SHP77 treated with DMSO at 0.1 percent for 48 hours (cell line): ENCODE measurements around the gene PGM2L1.
A peak's percentile ranks its signal among the peaks of the same experiment; 100 is the strongest.
"Not testable (repeated sequence)": the region's sequence is repeated elsewhere in the genome, so short reads cannot be mapped to it uniquely, and the experiment has no call there.

Experiments used
- DNase-seq: peaks from one replicate; lab custom pipeline; 2025; lab: John Stamatoyannopoulos, UW

The PGM2L1 gene

DNA sequence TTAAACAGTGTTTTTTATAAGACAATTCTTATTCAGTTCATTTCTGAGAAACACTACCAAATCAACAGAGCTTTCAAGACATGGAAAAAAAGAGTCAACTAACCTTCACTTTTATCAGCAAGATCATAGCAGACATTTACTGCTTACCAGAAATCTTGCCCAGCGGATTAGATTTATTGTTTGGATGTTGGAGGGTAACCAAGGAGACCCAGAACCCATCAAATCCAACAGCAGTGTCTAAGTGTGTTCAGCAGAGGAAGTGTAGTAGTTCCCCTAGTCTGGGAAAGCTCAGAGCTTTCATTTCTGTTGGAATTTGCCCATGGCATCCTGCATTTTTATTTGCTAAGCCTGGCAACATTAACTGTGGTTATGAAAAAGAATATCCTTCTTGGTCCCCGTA, 2.4 kb upstream of the PGM2L1 start:
- no peak for DNase-seq

DNA sequence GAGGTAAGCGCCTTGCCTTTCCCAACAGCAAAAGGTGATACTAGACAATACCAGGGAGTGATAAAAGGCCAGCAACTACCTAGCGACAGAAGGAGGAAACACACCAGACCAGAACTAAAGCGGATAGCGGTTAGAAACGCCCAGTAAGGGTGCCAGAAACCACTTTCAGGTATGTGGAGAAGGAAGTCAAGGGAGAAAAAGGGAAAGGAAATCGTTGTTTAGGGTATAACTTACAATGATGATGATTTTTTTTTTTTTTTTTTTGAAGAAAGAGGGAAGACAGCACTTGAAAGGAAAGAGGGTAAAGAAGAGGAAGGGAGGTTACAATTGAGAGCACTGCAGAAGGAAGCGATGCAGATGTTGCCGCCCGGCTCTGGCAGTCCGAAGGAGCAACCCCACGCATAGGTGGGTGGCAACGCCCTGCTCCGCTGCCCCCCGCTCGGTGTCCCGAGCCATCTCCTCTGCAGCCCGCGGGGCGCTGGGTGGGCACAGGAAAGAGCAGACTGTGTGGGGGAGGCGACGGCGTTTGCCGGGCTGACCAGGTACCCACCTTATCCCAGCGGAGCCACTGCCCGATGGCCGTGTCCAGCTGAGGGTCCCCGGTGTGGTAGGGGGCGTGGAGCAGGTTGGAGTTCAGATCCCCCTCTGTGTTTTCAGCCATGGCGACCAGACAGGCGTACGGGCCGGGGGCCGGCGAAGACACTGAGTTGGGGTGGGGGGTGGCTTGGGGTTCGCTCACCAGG, 561 bp downstream of the PGM2L1 start:
- DNase-seq = peak; percentile 79

- DNase-seq = no peak
Measured at GRCh38 chr11:74392256-74392655, 6.0 kb downstream of the PGM2L1 start.

DNA sequence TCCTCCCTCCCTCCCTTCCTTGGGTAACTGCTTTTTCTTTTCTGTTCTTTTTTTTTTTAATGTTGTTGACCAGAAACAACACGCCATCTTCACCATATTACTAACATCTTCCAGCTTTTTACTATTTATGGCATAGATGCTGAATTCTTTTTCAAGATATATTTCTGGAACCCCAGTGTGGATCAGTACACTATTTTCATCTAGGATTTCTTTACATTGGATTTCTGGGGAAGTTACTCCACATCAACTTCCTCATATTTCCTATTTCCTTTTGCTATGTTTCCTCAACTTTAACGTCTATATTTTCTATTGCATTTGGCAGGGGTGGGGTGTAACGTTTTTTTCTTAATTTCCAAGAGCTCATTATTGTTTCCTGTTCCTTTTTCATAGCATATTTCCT, 7.0 kb downstream of the PGM2L1 start:
- DNase-seq = no peak

DNA sequence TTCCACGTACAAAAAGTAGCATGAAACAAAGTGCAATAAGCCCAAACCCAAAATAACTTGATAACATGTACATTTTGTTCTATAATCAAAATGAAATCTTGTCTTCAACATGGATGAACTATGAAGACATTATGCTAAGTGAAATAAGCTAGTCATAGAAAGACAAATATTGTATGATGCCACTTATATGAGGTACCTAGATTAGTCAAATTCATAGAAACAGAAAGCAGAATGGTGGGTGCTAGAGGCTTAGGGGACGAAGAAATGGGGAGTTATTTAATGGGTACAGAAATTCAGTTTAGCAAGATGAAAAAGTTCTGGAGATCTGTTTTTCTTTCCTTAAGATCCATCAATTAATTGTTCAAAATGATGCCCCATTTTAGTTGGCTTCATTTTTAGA, 7.5 kb downstream of the PGM2L1 start:
- DNase-seq = no peak

GRCh38 chr11:74388678-74389327, 9.4 kb downstream of the PGM2L1 start:
- DNase-seq = peak; percentile 32

GRCh38 chr11:74384641-74385040, 13.6 kb downstream of the PGM2L1 start:
- DNase-seq = no peak

DNA sequence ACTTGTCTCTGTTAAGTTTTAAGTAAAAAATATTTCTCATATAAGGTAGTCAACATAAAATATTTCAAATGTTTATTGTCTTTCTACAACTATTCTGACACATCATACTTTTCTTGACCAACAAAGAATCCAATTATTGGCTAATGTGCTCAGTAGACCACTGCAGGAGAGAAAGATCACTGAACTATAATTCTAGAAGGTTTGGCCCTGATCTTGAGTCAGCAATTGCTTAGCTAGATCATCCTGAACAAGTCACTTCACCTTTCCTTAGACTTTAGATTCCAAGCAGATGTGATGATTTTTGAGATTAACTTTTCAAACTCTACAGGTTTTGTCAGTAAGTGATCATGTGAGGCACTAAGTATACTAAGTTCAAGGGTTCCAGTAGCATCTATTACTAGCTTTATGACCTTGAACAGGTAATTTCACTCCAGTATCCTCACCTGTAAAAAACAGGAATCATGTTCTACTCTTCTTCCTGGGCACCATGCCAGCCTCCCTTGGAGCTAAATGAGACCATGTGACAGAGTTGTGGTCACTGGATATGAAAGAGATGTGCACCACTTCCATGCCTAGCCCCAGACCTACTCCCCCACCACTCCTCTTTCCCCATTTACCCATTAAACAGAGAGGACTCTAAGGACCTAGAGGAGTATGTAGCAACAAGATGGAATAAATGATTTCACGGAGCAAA, 17.3 kb downstream of the PGM2L1 start:
- peak; percentile 42 for DNase-seq

GRCh38 chr11:74377689-74378088, 20.5 kb downstream of the PGM2L1 start:
- no peak for DNase-seq

DNA sequence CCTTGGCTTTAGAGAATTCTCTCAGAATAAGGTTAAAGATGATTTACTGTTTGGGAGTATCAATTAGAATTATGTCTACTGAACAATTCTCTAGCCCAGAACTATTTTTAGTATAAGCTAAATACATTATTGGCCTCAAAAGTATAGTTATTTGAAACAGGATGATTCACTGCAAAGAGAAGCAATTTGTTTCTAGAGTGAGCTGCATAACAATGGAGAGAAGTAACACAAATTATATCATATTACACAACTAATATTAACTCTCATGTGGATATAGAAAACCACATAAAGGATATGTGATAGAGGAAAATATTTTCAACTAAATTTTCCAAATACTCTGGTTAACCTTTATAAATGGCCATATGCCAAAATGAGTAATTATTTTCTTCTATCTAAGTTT, 24.9 kb downstream of the PGM2L1 start:
- no peak for DNase-seq

DNA sequence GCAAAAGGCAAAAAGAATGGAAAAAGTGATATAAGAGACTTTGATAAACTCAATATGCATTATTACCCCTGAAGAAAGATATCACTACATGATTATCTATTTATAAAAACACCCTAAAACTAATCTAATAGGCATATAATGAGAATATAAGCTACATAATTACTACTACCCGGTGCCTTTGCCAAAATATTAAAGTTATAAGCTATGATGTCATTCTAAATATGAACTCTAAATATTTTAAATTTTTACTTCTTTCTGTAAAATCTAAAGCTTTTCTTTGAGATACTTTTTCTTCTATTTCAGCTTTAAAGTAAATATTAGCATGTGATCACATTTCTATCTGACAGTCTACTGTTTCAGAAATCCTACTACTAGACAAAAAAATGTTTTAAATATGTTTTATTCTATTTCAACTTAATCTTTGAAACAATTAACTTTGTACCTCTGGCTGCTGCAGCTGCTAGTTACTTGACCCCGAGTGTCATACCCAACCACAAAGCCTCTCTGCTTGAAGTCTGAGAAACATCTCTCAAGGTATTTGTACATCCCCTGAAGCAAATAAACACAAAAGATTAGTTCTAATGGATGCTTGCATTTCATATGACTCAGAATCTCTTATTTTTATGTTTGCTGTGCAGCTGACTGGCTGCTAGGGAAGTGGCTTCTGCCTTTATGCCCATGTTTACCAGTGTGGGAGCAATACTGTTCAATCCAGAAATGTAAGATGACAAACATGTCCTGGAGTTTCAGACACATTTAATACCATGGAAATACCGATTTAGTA, 26.8 kb downstream of the PGM2L1 start:
- no peak for DNase-seq

DNA sequence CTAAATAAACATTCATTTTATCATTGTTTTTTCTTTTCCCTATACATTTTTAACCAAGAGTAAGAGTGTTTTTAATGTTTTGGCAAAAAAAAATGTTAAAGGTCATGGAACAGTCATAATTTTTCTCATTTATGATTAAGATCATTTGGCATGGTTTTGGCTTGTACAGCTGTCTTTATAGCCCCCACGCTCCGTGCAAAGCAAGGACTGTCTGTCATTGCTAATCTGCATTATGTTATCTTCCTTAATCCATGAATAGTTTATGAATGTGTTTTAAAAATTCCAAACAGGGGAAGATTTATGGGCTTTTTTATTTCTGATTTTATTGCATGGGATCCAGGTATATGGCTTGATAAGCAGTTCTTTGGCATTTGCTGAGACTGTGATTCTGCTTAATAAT, 28.1 kb downstream of the PGM2L1 start:
- no peak for DNase-seq

DNA sequence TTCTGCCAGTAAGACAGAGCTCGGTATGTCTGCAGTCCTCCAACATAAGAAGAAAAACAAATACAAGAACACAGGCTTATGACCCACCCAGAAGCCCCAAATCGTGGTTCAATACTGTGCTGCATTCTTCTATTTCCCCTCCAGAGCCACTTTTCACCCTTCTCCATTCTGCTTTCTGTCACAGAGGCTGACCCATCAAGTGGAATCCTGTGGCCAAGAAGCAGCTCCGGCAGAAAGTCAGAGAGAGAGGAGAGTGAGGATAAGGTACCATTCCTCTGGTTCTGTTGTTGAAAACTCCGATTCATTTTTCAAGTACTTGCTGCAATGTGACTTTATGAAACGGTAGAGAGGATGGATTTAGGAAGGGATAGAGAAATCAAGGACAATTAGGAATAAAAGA, 30.4 kb downstream of the PGM2L1 start:
- no peak for DNase-seq

GRCh38 chr11:74366576-74366975, 31.7 kb downstream of the PGM2L1 start:
- no peak for DNase-seq

- not testable (repeated sequence) for DNase-seq
Measured at GRCh38 chr11:74365805-74366204, 32.4 kb downstream of the PGM2L1 start.

DNA sequence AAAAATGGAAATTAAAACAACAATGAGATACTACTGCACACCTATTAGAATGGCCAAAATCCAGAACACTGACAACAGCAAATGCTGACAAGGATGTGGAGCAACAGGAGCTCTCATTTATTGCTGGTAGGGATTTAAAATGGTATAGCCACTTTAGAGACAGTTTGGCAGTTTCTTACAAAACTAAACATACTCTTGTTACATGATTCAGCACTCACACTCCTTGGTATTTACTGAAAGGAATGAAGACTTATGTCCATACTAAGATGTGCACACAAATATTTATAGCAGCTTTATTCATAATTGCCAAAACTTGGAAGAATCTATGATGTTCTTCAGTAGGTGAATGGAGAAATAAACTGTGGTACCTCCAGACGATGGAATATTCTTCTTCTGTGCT, 40.8 kb downstream of the PGM2L1 start:
- DNase-seq = no peak

DNA sequence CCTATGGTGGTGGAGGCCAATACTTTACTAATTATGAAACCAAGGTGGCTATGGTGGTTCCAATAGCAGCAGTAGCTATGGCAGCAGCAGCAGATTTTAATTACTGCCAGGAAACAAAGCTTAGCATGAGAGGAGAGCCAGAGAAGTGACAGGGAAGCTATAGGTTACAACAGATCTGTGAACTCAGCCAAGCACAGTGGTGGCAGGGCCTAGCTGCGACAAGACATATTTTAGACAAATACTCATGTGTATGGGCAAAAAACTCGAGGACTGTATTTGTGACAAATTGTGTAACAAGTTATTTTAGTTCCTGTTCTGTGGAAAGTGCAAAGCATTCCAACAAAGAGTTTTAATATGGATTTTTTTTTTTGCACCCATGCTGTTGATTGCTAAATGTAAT, 42.6 kb downstream of the PGM2L1 start:
- DNase-seq = no peak

GRCh38 chr11:74354036-74354435, 44.2 kb downstream of the PGM2L1 start:
- no peak for DNase-seq

DNA sequence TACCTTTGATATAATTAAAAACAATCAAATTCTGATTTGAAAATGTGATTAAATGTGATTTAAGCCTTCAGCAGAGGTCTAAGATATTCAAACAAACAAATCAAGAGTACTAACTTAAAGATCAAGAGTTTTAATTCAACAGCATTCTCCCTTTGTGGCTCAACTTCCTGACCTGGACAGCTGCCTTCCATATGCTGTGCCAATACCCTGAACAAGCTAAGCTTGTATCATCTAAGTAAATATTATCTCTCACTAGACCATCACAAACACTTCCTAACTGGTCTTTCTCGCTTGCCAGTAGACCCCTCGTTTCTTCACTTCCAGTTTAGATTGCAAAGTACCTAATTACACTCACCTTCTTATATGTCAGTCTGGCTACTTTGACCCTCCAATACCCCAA, 50.9 kb downstream of the PGM2L1 start:
- DNase-seq = peak; percentile 63

DNA sequence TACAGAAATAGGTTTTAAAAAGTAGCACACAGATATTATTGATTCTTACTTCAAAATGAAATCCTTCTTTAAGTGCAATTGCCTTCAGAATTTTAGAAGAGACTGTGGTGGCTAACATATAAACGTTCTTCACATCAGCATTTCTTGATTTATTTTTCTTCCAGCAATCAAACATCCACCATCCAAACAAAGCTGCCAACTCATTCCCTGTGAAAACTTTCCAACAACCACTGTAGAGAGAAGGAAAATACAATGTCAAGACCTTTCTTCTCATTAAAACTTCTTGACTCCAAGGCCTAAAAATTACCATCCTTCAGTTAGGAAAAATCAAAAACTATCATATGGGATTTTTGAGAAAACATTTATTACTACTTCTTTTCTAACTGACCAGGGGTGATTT, 52.8 kb downstream of the PGM2L1 start:
- DNase-seq = no peak

DNA sequence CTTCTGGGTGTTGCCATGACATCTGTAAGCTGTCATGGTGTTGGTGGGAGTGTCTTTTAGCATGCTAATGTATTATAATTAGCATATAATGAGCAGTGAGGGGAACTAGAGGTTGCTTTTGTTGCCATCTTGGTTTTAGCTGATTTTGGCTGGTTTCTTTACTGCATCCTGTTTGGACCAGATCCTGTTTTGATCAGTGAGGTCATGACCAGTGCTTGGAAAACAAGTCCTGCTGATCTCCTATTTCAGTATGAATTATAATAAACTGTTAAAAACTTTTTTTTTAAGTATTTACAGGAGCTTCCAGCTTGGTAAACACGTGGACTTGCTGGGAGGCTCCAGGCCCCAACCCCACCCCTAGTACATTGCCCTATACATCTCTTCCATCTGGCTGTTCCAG, 56.3 kb downstream of the PGM2L1 start:
- DNase-seq = no peak

DNA sequence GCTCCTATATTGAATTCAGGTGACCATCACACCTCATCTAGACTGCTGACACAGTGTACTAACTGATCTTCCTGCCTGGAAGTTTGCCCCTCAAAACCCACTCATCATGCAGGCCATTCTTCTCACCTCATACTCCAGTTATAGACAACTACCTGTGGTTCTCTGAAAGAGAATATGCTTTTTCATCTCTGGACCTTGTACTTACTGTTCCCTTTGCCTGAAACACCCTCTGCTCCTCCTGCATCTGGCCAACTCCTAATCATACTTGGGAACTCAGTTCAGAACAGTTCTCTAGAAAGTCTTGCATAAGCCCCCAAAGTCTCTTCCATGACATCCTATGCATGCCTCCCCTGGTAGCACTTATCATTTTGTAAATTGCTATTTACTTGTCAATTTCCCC, 58.6 kb downstream of the PGM2L1 start:
- DNase-seq = no peak

DNA sequence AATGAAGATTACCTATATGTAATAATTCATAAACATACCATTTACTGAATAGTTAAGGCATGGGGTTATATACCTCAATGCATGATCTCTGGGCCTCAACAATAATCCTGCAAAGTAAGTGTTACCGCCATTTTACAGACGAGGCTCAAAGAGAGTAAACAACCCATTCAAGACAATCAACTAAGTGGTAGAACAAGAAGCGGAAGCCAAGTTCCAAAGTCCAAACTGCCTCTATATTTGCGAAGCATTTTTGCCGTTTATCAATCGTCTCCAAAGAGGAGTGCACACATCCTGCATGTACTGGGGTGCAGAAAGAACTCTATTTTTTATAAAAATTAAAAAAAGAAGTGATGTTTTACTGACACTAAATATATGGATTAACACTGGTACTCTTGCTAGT, 59.3 kb downstream of the PGM2L1 start:
- no peak for DNase-seq
